Nasal cavity respiratory epithelium epithelial cell of viscerocranial mucosa (primary cell): ENCODE measurements around the gene IL12RB2. TPM values are rescaled to one million over a fixed set of nuclear protein-coding genes. Genes with fewer than 3 reads are reported as not detected.

Experiments used
- total RNA-seq: library from RNA; depleted of rRNA; stranded (reverse); fragments of >200 nt; gene quantifications from 2 replicates; pipeline ENCODE4 v1.2.3, GENCODE V29; 2014

Gene IL12RB2, protein sequence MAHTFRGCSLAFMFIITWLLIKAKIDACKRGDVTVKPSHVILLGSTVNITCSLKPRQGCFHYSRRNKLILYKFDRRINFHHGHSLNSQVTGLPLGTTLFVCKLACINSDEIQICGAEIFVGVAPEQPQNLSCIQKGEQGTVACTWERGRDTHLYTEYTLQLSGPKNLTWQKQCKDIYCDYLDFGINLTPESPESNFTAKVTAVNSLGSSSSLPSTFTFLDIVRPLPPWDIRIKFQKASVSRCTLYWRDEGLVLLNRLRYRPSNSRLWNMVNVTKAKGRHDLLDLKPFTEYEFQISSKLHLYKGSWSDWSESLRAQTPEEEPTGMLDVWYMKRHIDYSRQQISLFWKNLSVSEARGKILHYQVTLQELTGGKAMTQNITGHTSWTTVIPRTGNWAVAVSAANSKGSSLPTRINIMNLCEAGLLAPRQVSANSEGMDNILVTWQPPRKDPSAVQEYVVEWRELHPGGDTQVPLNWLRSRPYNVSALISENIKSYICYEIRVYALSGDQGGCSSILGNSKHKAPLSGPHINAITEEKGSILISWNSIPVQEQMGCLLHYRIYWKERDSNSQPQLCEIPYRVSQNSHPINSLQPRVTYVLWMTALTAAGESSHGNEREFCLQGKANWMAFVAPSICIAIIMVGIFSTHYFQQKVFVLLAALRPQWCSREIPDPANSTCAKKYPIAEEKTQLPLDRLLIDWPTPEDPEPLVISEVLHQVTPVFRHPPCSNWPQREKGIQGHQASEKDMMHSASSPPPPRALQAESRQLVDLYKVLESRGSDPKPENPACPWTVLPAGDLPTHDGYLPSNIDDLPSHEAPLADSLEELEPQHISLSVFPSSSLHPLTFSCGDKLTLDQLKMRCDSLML
- total RNA-seq: 1.0 and 1.8 TPM in 2 replicates

DNA sequence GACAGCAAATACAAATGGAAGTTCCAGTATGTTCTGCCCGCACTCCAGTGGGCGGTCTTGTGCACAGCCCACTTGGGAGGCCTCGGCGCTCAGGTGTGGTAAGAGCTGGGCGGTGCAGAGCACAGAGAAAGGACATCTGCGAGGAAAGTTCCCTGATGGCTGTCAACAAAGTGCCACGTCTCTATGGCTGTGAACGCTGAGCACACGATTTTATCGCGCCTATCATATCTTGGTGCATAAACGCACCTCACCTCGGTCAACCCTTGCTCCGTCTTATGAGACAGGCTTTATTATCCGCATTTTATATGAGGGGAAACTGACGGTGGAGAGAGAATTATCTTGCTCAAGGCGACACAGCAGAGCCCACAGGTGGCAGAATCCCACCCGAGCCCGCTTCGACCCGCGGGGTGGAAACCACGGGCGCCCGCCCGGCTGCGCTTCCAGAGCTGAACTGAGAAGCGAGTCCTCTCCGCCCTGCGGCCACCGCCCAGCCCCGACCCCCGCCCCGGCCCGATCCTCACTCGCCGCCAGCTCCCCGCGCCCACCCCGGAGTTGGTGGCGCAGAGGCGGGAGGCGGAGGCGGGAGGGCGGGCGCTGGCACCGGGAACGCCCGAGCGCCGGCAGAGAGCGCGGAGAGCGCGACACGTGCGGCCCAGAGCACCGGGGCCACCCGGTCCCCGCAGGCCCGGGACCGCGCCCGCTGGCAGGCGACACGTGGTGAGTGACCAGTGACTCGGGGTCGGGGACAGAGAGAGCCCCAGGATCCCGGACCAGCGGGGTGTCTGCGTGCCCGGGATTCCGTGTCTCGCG lies at the start of gene IL12RB2:
IL12RB2 (plus strand) TSS at position 623 of the 810 bp plus-strand sequence. CDS start 12,496 bp downstream, outside the sequence.

DNA sequence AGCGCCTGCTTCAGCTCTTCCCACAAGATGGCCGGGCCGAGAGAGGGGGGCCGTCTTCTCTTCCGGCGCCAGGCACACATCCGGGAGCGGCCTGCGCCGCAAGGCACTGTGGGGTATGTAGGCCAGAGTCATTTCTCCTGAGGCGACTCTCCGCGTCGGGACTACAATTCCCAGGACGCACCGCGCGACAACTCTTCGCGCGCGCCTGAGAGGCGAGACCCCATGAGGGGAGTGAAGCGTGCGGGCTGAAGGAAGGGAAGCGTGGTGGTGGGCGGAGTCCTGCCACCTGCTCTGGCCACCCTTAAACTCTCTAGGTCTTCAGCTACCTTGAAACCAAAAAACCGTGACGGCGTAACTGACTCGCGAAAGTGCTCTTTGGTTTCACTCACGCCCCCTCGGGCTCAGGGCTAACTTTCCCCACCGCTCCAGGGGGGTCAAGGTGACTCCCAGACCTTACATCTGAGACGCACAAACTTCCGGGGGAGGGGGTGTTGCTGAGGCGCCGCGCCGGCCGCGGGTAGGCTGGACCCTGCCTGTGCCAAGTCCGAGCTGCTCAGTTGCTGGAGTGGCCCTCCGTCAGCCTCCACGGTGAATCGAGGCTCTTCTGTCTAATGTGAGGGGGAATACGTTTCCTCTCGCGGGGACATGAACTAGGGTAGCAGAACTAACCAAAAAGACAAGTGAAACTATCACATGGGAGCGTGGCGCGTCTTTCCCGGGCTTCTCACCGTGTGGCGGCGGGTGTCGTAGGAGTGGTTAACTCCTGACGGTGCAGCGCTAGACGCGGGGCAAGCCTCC lies 122.9 kb downstream of the IL12RB2 start, which contains the start of gene SERBP1:
SERBP1 (minus strand) TSS at position 45 of the 798 bp plus-strand sequence. CDS start 102 bp downstream, outside the sequence.

Other genes starting within 250 kb of the IL12RB2 start
- gene C1orf141, start 172.9 kb upstream of the IL12RB2 start, total RNA-seq: not detected in 2 replicates
- gene IL23R, start 141.4 kb upstream of the IL12RB2 start, total RNA-seq: not detected in 2 replicates
- gene SERBP1, start 122.5 kb downstream of the IL12RB2 start, total RNA-seq: 304 and 469 TPM in 2 replicates